ENCODE results near the gene HSPB8. TPM values are rescaled to one million over a fixed set of nuclear protein-coding genes. Genes with fewer than 3 reads are reported as not detected.

Gene HSPB8
- total and polyA plus RNA-seq, 4 experiments from 2014 or later: not detected

GRCh38 chr12:119241049-119241448, 62.3 kb downstream of the HSPB8 start:
- Mint-ChIP-seq H3K27ac (no peak overlapping the region), H3K27me3 (peaks cover 2 to 3% of the 10 kb centered on the region in 2 donors), H3K4me1 (no peaks in the 10 kb centered on the region), H3K9me3 (peaks cover 0 to 6% (median under 1%) of the 10 kb centered on the region in 8 donors), H3K36me3 (no peaks in the 10 kb centered on the region), H3K4me3 (no peak overlapping the region)
- intact Hi-C loops (cut with micrococcal nuclease): no loop called here
- Histone ChIP-seq H3K36me3 (ENCODE audit: insufficient read depth, low read length) (no peaks in the 10 kb centered on the region), H3K4me1 (ENCODE audit: insufficient read depth, low read length) (no peaks in the 10 kb centered on the region), H3K9me3 (ENCODE audit: control insufficient read depth in 1 of 2, low read length in 2 of 2) (no peaks in the 10 kb centered on the region), H3K27ac (ENCODE audit: low read depth, low read length) (no peak overlapping the region), H3K4me3 (ENCODE audit: low read length in 2 of 2) (no peak overlapping the region), H3K27me3 (ENCODE audit: insufficient read depth, low read length) (no peaks in the 10 kb centered on the region)
- no peak for DNase-seq
- POLR2A ChIA-PET (ENCODE audit: partially characterized antibody): no interaction called here
- CTCF ChIA-PET (ENCODE audit: partially characterized antibody): no interaction called here

GRCh38 chr12:119241580-119242169, 62.9 kb downstream of the HSPB8 start:
- no peak overlapping the region for H3K27ac ChIP-seq (ENCODE audit: low read depth, low read length)
- H3K36me3 Mint-ChIP-seq: no peaks in the 10 kb centered on the region
- H3K4me1 ChIP-seq (ENCODE audit: insufficient read depth, low read length): no peaks in the 10 kb centered on the region
- H3K4me3 Mint-ChIP-seq: no peak overlapping the region
- ChIA-PET CTCF (ENCODE audit: partially characterized antibody) (no interaction called here), POLR2A (ENCODE audit: partially characterized antibody) (no interaction called here)
- H3K4me1 Mint-ChIP-seq: no peaks in the 10 kb centered on the region
- H3K27me3 ChIP-seq (ENCODE audit: insufficient read depth, low read length): no peaks in the 10 kb centered on the region
- H3K27ac Mint-ChIP-seq: no peak overlapping the region
- peaks cover 0 to 6% (median under 1%) of the 10 kb centered on the region in 8 donors for H3K9me3 Mint-ChIP-seq
- no peaks in the 10 kb centered on the region for H3K36me3 ChIP-seq (ENCODE audit: insufficient read depth, low read length)
- no peaks in the 10 kb centered on the region for H3K9me3 ChIP-seq (ENCODE audit: control insufficient read depth in 1 of 2, low read length in 2 of 2)
- no peak for DNase-seq
- intact Hi-C loops (cut with micrococcal nuclease): no loop called here
- no peak overlapping the region for H3K4me3 ChIP-seq (ENCODE audit: low read length in 2 of 2)
- H3K27me3 Mint-ChIP-seq: peaks cover 0 to 2% of the 10 kb centered on the region in 2 donors

Other genes starting within 250 kb of the HSPB8 start
- gene SRRM4, start 197.4 kb upstream of the HSPB8 start, total RNA-seq: not detected
- not detected for gene SRRM4, start 197.4 kb upstream of the HSPB8 start, polyA plus RNA-seq
- not detected for gene CCDC60, start 155.8 kb downstream of the HSPB8 start, total RNA-seq
- not detected for gene CCDC60, start 155.8 kb downstream of the HSPB8 start, polyA plus RNA-seq